Measurements from ENCODE around the gene GDF11.

GRCh38 chr12:55728939-55729818 lies 13.7 kb upstream of the GDF11 start, which contains the start of gene CD63:
- TF ChIP-seq POLR2A (IDR thresholded peaks at IDR 0.05) (peak in 1 of 2 donors; percentile 86), CTCF (IDR thresholded peaks at IDR 0.05) (no peak)
